Measurements from ENCODE around the gene DGKE.

DGKE gene

DNA sequence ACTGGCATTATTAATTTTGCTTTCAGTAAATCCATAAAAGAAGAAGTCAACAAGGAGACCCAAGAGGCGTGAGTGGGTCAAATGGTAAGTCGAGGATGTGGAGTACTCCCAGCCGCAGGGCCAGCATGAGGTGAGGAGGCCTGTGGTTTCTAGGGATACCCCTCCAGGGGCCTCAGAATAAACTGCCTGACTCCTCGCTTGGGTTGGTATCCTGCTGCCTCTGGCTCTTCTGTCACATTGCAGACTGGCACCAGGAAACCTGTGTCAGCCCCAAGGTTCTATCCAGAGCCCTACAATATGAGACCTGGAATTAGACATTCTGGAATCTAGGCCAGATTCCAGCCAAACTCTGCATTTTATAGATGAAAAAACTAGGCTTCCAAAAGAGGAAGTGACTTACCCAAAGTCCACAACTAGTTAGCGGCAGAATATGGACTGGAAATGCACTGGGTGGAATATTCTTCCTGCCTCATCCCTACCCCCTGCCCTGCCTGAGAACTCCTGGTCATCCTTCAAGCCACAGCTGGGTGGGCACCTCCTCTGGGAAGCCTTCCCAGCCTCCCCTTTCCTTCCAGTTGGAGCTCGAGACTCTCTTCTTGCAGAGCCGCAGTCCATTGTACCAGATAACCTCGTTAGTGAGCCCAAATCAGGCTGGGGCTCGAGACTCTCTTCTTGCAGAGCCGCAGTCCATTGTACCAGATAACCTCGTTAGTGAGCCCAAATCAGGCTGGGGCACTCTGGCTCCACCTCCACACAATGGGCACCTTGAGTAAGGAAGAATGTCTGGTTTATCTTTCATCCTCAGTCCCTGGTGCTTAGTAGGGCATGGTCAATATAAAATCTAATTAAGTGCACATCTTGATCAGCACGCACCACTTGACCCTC, 22.8 kb upstream of the DGKE start (continued):
- TF ChIP-seq, protein P1, sequence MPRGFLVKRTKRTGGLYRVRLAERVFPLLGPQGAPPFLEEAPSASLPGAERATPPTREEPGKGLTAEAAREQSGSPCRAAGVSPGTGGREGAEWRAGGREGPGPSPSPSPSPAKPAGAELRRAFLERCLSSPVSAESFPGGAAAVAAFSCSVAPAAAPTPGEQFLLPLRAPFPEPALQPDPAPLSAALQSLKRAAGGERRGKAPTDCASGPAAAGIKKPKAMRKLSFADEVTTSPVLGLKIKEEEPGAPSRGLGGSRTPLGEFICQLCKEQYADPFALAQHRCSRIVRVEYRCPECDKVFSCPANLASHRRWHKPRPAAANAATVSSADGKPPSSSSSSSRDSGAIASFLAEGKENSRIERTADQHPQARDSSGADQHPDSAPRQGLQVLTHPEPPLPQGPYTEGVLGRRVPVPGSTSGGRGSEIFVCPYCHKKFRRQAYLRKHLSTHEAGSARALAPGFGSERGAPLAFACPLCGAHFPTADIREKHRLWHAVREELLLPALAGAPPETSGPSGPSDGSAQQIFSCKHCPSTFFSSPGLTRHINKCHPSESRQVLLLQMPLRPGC (tag by site-specific recombination; IDR thresholded peaks at IDR 0.05) = no peak
- TF ChIP-seq ZNF146 (tag by site-specific recombination; IDR thresholded peaks at IDR 0.05) (no peak), KLF9 (tag by site-specific recombination; IDR thresholded peaks at IDR 0.05; ENCODE audit: low read depth) (no peak)

DNA sequence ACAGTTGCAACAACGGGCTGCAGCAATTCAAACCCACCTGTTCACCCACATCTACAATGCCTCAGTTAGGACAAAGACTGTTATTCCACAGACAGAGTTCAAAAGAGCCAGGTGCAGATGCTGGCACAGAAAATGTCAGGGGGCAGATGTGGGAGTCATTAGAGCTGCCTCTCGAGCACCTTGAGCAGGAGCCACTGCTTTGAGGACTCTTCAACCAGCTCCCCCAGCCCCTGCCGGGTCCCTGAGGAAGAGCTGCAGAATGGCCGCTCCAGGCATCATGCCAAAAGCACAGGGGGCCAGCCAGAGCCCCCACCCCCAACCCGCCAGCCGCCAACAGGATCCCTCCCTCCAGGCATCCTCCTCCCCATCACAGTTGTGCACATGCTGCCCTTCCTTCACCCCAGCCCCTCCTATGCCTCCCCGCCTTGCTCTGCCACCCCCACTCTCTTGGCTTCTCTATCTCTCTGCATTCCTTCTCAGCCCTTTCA, 21.0 kb upstream of the DGKE start:
- Histone ChIP-seq H3K4me3 (ENCODE audit: low read depth, low read length) (no peak overlapping the region), H3K27ac (ENCODE audit: extremely low read depth, low read depth, low read length) (no peak overlapping the region), H3K36me3 (ENCODE audit: control insufficient read depth in 2 of 2, insufficient read depth in 1 of 2, low read length in 2 of 2) (no peaks in the 10 kb centered on the region), H3K9me3 (ENCODE audit: control insufficient read depth, insufficient read depth, low read depth, low read length) (no peaks in the 10 kb centered on the region), H3K4me1 (ENCODE audit: control insufficient read depth, insufficient read depth, low read length) (no peaks in the 10 kb centered on the region)
- CTCF ChIA-PET = no interaction called here
- POLR2A ChIA-PET = no interaction called here
- TF ChIP-seq ZFHX2 (tag by site-specific recombination; conservative IDR thresholded peaks at IDR 0.05) (0 out of 2 replicates have a peak, but pooled peaks have one; percentile 18), TCF7L2 (IDR thresholded peaks at IDR 0.05; ENCODE audit: borderline replicate concordance, low read depth, low read length) (no peak), ZIC2 (tag by site-specific recombination; IDR thresholded peaks at IDR 0.05) (peak; percentile 44)
- TF ChIP-seq, protein P2, sequence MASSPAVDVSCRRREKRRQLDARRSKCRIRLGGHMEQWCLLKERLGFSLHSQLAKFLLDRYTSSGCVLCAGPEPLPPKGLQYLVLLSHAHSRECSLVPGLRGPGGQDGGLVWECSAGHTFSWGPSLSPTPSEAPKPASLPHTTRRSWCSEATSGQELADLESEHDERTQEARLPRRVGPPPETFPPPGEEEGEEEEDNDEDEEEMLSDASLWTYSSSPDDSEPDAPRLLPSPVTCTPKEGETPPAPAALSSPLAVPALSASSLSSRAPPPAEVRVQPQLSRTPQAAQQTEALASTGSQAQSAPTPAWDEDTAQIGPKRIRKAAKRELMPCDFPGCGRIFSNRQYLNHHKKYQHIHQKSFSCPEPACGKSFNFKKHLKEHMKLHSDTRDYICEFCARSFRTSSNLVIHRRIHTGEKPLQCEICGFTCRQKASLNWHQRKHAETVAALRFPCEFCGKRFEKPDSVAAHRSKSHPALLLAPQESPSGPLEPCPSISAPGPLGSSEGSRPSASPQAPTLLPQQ (tag by site-specific recombination; IDR thresholded peaks at IDR 0.05) = no peak

DNA sequence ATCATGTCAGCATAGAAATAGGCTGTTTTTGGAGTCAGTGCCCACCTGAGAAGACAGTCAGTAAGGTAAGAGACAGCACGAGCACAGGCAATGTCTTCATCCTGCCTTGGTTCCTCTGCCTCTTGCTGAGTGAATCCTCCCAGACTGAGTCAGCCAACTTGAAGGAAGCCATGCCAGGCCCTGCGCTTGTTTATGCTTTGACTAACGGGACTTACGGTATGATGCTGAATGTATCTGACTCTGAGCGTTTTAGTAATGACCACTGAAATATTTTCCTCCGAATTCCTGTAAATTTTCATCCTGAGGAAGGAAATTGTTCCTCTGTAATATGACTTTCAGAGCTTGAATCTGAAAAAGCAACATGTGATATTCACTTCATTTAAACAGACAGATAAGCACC, 18.2 kb upstream of the DGKE start:
- Histone ChIP-seq H3K27ac (ENCODE audit: extremely low read depth, low read depth, low read length) (no peak overlapping the region), H3K4me3 (ENCODE audit: low read depth, low read length) (no peak overlapping the region), H3K9me3 (ENCODE audit: control insufficient read depth, insufficient read depth, low read depth, low read length) (no peaks in the 10 kb centered on the region), H3K36me3 (ENCODE audit: control insufficient read depth in 2 of 2, insufficient read depth in 1 of 2, low read length in 2 of 2) (no peaks in the 10 kb centered on the region), H3K4me1 (ENCODE audit: control insufficient read depth, insufficient read depth, low read length) (no peaks in the 10 kb centered on the region)
- CTCF ChIA-PET = interaction anchor here (0.6 to 5.4 kb wide), 4 partner anchors 11 to 310 kb away, joined by 3 to 38 read pairs (median 3); no protein-coding TSS in a partner anchor
- TF ChIP-seq HOXA7 (CRISPR knock-in tag; IDR thresholded peaks at IDR 0.05; ENCODE audit: borderline replicate concordance) (no peak), YY2 (tag by site-specific recombination; IDR thresholded peaks at IDR 0.05) (no peak), BCL11B (tag by site-specific recombination; IDR thresholded peaks at IDR 0.05; ENCODE audit: low read depth) (no peak), ZNF558 (tag by site-specific recombination; IDR thresholded peaks at IDR 0.05) (no peak), ZNF776 (tag by site-specific recombination; IDR thresholded peaks at IDR 0.05; ENCODE audit: borderline replicate concordance) (no peak), ZNF571 (tag by site-specific recombination; IDR thresholded peaks at IDR 0.05) (no peak)
- POLR2A ChIA-PET = interaction anchor here (1.4 kb wide), 1 partner anchor 36 kb away, joined by 3 read pairs; no protein-coding TSS in a partner anchor

DNA sequence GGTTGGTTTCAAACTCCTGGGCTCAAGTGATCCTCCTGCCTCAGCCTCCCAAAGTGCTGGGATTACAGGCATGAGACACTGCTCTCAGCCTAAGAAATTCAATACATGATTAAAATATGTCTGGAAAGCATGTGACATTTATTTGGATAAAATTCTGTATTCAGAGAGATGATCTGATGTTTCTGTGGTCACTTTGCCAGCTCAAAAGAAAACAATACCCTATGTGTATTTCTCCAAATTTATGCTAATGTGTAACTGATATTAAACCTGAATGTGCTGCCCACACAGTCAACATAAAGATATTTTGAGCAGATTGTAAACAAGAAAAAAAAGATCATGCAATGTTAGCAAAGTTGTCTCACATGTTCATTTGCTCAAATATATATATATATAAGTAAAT, 16.9 kb upstream of the DGKE start:
- ChIA-PET CTCF (interaction anchor here (0.6 to 5.4 kb wide), 7 partner anchors 10 to 125 kb away, joined by 3 to 38 read pairs (median 5); no protein-coding TSS in a partner anchor), POLR2A (no interaction called here)
- no peak for TF ChIP-seq RBAK (tag by site-specific recombination; IDR thresholded peaks at IDR 0.05)
- no peak for TF ChIP-seq ZFP37 (tag by site-specific recombination; IDR thresholded peaks at IDR 0.05)
- TF ChIP-seq ZXDB (tag by site-specific recombination; IDR thresholded peaks at IDR 0.05) = no peak
- no peak for TF ChIP-seq SP2 (tag by site-specific recombination; IDR thresholded peaks at IDR 0.05)
- TF ChIP-seq, protein P3, sequence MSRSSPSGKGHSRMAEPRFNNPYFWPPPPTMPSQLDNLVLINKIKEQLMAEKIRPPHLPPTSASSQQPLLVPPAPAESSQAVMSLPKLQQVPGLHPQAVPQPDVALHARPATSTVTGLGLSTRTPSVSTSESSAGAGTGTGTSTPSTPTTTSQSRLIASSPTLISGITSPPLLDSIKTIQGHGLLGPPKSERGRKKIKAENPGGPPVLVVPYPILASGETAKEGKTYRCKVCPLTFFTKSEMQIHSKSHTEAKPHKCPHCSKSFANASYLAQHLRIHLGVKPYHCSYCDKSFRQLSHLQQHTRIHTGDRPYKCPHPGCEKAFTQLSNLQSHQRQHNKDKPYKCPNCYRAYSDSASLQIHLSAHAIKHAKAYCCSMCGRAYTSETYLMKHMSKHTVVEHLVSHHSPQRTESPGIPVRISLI (tag by site-specific recombination; IDR thresholded peaks at IDR 0.05) = no peak
- TF ChIP-seq ZNF202 (tag by site-specific recombination; IDR thresholded peaks at IDR 0.05; ENCODE audit: borderline replicate concordance) = no peak
- TF ChIP-seq IKZF3 (tag by site-specific recombination; IDR thresholded peaks at IDR 0.05) = no peak
- no peak for TF ChIP-seq KLF10 (tag by site-specific recombination; IDR thresholded peaks at IDR 0.05)
- no peak for TF ChIP-seq ZNF341 (tag by site-specific recombination; IDR thresholded peaks at IDR 0.05; ENCODE audit: low read depth)
- TF ChIP-seq, protein P4, sequence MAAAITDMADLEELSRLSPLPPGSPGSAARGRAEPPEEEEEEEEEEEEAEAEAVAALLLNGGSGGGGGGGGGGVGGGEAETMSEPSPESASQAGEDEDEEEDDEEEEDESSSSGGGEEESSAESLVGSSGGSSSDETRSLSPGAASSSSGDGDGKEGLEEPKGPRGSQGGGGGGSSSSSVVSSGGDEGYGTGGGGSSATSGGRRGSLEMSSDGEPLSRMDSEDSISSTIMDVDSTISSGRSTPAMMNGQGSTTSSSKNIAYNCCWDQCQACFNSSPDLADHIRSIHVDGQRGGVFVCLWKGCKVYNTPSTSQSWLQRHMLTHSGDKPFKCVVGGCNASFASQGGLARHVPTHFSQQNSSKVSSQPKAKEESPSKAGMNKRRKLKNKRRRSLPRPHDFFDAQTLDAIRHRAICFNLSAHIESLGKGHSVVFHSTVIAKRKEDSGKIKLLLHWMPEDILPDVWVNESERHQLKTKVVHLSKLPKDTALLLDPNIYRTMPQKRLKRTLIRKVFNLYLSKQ (tag by site-specific recombination; IDR thresholded peaks at IDR 0.05; ENCODE audit: borderline replicate concordance) = no peak

More for the DNA sequence above, 16.9 kb upstream of the DGKE start:
- H3K36me3 ChIP-seq (ENCODE audit: control insufficient read depth in 2 of 2, insufficient read depth in 1 of 2, low read length in 2 of 2) = no peaks in the 10 kb centered on the region
- no peaks in the 10 kb centered on the region for H3K9me3 ChIP-seq (ENCODE audit: control insufficient read depth, insufficient read depth, low read depth, low read length)
- H3K27ac ChIP-seq (ENCODE audit: extremely low read depth, low read depth, low read length) = no peak overlapping the region
- H3K4me1 ChIP-seq (ENCODE audit: control insufficient read depth, insufficient read depth, low read length) = no peaks in the 10 kb centered on the region
- no peak overlapping the region for H3K4me3 ChIP-seq (ENCODE audit: low read depth, low read length)

Data from HEK293 (cell line).